Keratinocyte (primary cell): Measurements from ENCODE around the gene PRPF18. TPM values are rescaled to one million over a fixed set of nuclear protein-coding genes. Genes with fewer than 3 reads are reported as not detected.

Source experiments
- DNase-seq: peaks from one replicate; pipeline ENCODE4 v3.0.0-alpha.2; 2011; ENCODE audit warnings: low read depth, missing footprints, low spot score
- FAIRE-seq: peaks from 2 replicates; lab custom pipeline; 2011; peaks lifted over from hg19 to GRCh38; lab: Jason Lieb, UNC
- H2AFZ ChIP-seq: 2 replicates; pipeline ENCODE4 v1.6.0; 2012; ENCODE audit warnings: low read length, control low read depth, inconsistent platforms; ENCODE audit not compliant: control insufficient read depth
- H3K27ac ChIP-seq: 2 replicates; pipeline ENCODE4 v1.5.1; 2011; ENCODE audit warnings: low read length; ENCODE audit not compliant: control insufficient read depth, insufficient read depth
- H3K27me3 ChIP-seq: 3 replicates; pipeline ENCODE4 v1.6.0; 2011; ENCODE audit warnings: low read length; ENCODE audit not compliant: control insufficient read depth, insufficient read depth; ENCODE audit errors: extremely low read depth
- H3K36me3 ChIP-seq, 2 experiments: 2 replicates in 1 of 2; 3 replicates in 1 of 2; pipeline ENCODE4 v1.5.1; 2011; ENCODE audit warnings: low read length in 2 of 2, mild to moderate bottlenecking in 1 of 2; ENCODE audit not compliant: control insufficient read depth in 2 of 2, insufficient read depth in 2 of 2; ENCODE audit errors: extremely low read depth in 1 of 2
- H3K4me1 ChIP-seq: 3 replicates; pipeline ENCODE4 v1.5.1; 2011; ENCODE audit warnings: low read length; ENCODE audit not compliant: control insufficient read depth, insufficient read depth; ENCODE audit errors: extremely low read depth
- H3K4me2 ChIP-seq: 3 replicates; pipeline ENCODE4 v1.6.0; 2011; ENCODE audit warnings: low read depth, low read length; ENCODE audit not compliant: control insufficient read depth, insufficient read depth; ENCODE audit errors: extremely low read depth
- H3K4me3 ChIP-seq, 3 experiments: fragments of 200-600 bp in 1 of 3; sonication (generic) in 1 of 3; 2 replicates in 2 of 3; 3 replicates in 1 of 3; pipeline ENCODE4 v1.5.1; 2011 to 2016; ENCODE audit warnings: low read length in 3 of 3, mild to moderate bottlenecking in 3 of 3, control low read depth in 2 of 3, inconsistent platforms in 1 of 3, low read depth in 1 of 3, mixed read lengths in 1 of 3, mixed run types in 1 of 3, moderate library complexity in 1 of 3; ENCODE audit not compliant: control insufficient read depth in 2 of 3, insufficient read depth in 2 of 3; ENCODE audit errors: extremely low read depth in 1 of 3
- H3K79me2 ChIP-seq: 2 replicates; pipeline ENCODE4 v1.6.0; 2012; ENCODE audit warnings: low read length; ENCODE audit not compliant: control insufficient read depth, insufficient read depth
- H3K9ac ChIP-seq: 3 replicates; pipeline ENCODE4 v1.6.0; 2011; ENCODE audit warnings: low read length; ENCODE audit not compliant: control insufficient read depth, insufficient read depth; ENCODE audit errors: extremely low read depth
- H3K9me1 ChIP-seq: 3 replicates; pipeline ENCODE4 v1.6.0; 2011; ENCODE audit warnings: low read length; ENCODE audit not compliant: control insufficient read depth, insufficient read depth; ENCODE audit errors: extremely low read depth
- H3K9me3 ChIP-seq: 2 replicates; pipeline ENCODE4 v1.5.1; 2012; ENCODE audit warnings: low read depth, low read length; ENCODE audit not compliant: control insufficient read depth
- H4K20me1 ChIP-seq: 3 replicates; pipeline ENCODE4 v1.6.0; 2011; ENCODE audit warnings: low read length; ENCODE audit not compliant: control insufficient read depth, insufficient read depth; ENCODE audit errors: extremely low read depth
- EZH2 ChIP-seq: IDR thresholded peaks from one replicate; pipeline ENCODE4 v1.6.1; 2012; ENCODE audit warnings: inconsistent platforms, mild to moderate bottlenecking, low read length, moderate library complexity
- dilution Hi-C: fragments of 300-500 bp; cut with MboI; formaldehyde crosslinking; loops from one replicate; pipeline ENCODE4 v1.7.0; 2020; ENCODE audit warnings: low sequenced_read_pairs; ENCODE audit not compliant: extremely low pct_ligation_motif_present
- polyA plus RNA-seq, 5 experiments: library from polyadenylated mRNA; depleted of rRNA in 3 of 5; stranded (reverse) in 3 of 5; stranded (forward) in 1 of 5; unstranded in 1 of 5; fragments of >200 nt; gene quantifications; 1 replicate in 1 of 5; 2 replicates in 3 of 5; 3 replicates in 1 of 5; pipeline versions ENCODE4 v1.2.1 to v1.2.3, GENCODE V29; 2011 to 2012; ENCODE audit warnings: missing spikeins in 2 of 5, low read depth in 1 of 5, low replicate concordance in 1 of 5
- TF ChIP-seq, protein P1 (sequence below), 3 experiments: IDR thresholded peaks in 1 of 3; conservative IDR thresholded peaks in 1 of 3; optimal IDR thresholded peaks in 1 of 3; 2 replicates in 2 of 3; 3 replicates in 1 of 3; pipeline versions ENCODE3 to v1.5.1; 2011; ENCODE audit warnings: low read length in 3 of 3, mild to moderate bottlenecking in 3 of 3, moderate library complexity in 2 of 3, control low read depth in 1 of 3, inconsistent platforms in 1 of 3; ENCODE audit not compliant: insufficient read depth in 2 of 3; ENCODE audit errors: extremely low read depth in 1 of 3

PRPF18 gene
- polyA plus RNA-seq, 1 donor (not counting 4 experiments of a cell fraction or from before 2014, with no cell fraction given): 28.0 TPM

- Histone ChIP-seq H2AFZ (no peak overlapping the region), H3K9ac (no peak overlapping the region), H3K9me3 (no peaks in the 10 kb centered on the region), H3K4me1 (no peaks in the 10 kb centered on the region), H3K4me3 (no peak overlapping the region), H3K27ac (no peak overlapping the region), H3K27me3 (no peaks in the 10 kb centered on the region), H3K9me1 (no peaks in the 10 kb centered on the region), H3K4me2 (no peak overlapping the region), H3K79me2 (no peaks in the 10 kb centered on the region), H3K36me3 (no peaks in the 10 kb centered on the region), H4K20me1 (no peaks in the 10 kb centered on the region)
- FAIRE-seq: no peak
- DNase-seq: no peak
- TF ChIP-seq, protein P1, sequence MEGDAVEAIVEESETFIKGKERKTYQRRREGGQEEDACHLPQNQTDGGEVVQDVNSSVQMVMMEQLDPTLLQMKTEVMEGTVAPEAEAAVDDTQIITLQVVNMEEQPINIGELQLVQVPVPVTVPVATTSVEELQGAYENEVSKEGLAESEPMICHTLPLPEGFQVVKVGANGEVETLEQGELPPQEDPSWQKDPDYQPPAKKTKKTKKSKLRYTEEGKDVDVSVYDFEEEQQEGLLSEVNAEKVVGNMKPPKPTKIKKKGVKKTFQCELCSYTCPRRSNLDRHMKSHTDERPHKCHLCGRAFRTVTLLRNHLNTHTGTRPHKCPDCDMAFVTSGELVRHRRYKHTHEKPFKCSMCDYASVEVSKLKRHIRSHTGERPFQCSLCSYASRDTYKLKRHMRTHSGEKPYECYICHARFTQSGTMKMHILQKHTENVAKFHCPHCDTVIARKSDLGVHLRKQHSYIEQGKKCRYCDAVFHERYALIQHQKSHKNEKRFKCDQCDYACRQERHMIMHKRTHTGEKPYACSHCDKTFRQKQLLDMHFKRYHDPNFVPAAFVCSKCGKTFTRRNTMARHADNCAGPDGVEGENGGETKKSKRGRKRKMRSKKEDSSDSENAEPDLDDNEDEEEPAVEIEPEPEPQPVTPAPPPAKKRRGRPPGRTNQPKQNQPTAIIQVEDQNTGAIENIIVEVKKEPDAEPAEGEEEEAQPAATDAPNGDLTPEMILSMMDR (optimal IDR thresholded peaks at IDR 0.05 in 1 of 3, IDR thresholded peaks at IDR 0.05 in 1 of 3, conservative IDR thresholded peaks at IDR 0.05 in 1 of 3; ENCODE audit: extremely low read depth in 1 of 3, insufficient read depth in 2 of 3, low read length in 3 of 3): no peak
- TF ChIP-seq EZH2: no peak
- dilution Hi-C loops: no loop called here
Measured at GRCh38 chr10:13555884-13556510, 30.8 kb upstream of the PRPF18 start.

DNA sequence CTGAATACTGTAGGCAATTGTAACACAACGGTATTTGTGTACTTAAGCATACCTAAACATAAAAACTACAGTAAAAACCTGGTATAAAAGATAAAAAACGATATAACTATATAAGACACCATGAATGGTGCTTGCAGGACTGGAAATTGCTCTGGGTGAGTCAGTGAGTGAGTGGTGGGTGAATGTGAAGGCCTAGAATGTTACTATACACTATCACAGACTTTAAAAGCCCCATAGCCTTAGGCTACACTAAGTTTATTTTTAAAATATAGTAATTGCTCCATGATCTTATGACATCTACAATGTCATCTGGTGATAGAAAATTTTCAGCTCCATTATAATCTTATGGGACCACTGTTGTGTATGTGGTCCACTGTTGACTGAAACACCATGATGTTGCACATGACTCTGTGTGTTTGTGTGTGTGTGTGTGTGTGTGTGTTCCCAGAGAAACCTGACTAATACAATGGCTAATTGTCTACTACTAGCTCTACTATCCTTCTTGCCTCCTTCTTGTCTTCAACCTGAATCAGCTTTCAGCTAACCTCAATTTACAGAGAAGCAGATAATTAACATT, 27.6 kb upstream of the PRPF18 start:
- dilution Hi-C loops: no loop called here
- no peak overlapping the region for H2AFZ ChIP-seq
- no peak for FAIRE-seq
- no peaks in the 10 kb centered on the region for H3K79me2 ChIP-seq
- H3K4me3 ChIP-seq: no peak overlapping the region
- no peak overlapping the region for H3K4me2 ChIP-seq
- no peaks in the 10 kb centered on the region for H3K9me3 ChIP-seq
- H3K36me3 ChIP-seq: no peaks in the 10 kb centered on the region
- H3K9ac ChIP-seq: no peak overlapping the region
- no peak for DNase-seq
- no peaks in the 10 kb centered on the region for H3K9me1 ChIP-seq
- H3K4me1 ChIP-seq: no peaks in the 10 kb centered on the region
- no peaks in the 10 kb centered on the region for H3K27me3 ChIP-seq
- no peak overlapping the region for H3K27ac ChIP-seq
- TF ChIP-seq, protein P1 (optimal IDR thresholded peaks at IDR 0.05 in 1 of 3, IDR thresholded peaks at IDR 0.05 in 1 of 3, conservative IDR thresholded peaks at IDR 0.05 in 1 of 3; ENCODE audit: extremely low read depth in 1 of 3, insufficient read depth in 2 of 3, low read length in 3 of 3): no peak
- TF ChIP-seq EZH2: no peak
- no peaks in the 10 kb centered on the region for H4K20me1 ChIP-seq
